ENCODE results near the gene ARHGAP42.

DNA sequence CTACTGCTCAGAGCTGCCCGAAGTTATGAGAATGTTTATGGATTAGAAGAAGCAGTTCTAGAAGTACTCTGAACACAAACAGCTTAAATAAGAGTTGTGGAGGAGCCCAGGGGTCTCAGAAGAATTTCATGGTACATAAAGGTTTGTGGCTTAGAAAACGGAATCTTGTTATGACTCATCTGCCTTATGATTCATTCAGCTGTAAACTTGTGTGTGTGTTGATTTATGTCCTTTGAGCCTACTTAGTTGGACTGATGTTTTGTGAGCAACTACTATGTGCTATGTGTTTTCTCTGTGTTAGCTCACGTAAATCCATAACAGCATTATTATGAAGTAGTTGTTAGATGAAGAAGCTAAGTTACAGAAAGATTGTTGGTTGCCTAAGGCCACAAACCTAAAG, 238.8 kb downstream of the ARHGAP42 start:
- TF ChIP-seq POLR2A (IDR thresholded peaks at IDR 0.05), result no peak
- TF ChIP-seq, protein P1, sequence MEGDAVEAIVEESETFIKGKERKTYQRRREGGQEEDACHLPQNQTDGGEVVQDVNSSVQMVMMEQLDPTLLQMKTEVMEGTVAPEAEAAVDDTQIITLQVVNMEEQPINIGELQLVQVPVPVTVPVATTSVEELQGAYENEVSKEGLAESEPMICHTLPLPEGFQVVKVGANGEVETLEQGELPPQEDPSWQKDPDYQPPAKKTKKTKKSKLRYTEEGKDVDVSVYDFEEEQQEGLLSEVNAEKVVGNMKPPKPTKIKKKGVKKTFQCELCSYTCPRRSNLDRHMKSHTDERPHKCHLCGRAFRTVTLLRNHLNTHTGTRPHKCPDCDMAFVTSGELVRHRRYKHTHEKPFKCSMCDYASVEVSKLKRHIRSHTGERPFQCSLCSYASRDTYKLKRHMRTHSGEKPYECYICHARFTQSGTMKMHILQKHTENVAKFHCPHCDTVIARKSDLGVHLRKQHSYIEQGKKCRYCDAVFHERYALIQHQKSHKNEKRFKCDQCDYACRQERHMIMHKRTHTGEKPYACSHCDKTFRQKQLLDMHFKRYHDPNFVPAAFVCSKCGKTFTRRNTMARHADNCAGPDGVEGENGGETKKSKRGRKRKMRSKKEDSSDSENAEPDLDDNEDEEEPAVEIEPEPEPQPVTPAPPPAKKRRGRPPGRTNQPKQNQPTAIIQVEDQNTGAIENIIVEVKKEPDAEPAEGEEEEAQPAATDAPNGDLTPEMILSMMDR (IDR thresholded peaks at IDR 0.05), result no peak
